Hepatocyte (in vitro differentiated cells): ENCODE results near the gene MTIF3. TPM values are rescaled to one million over a fixed set of nuclear protein-coding genes. Genes with fewer than 3 reads are reported as not detected.

Source experiments
- DNase-seq: peaks from one replicate; pipeline ENCODE4 v3.0.0-alpha.2; 2016; ENCODE audit warnings: low spot score
- H2AFZ ChIP-seq: fragments of 200-600 bp; sonication (generic); 2 replicates; pipeline ENCODE4 v1.6.0; 2016; ENCODE audit warnings: antibody characterized with exemption, mild to moderate bottlenecking
- H3K27ac ChIP-seq: fragments of 200-600 bp; sonication (generic); 2 replicates; pipeline ENCODE4 v1.5.1; 2016; ENCODE audit warnings: mild to moderate bottlenecking
- H3K27me3 ChIP-seq: fragments of 200-600 bp; sonication (generic); 2 replicates; pipeline ENCODE4 v1.6.1; 2016
- H3K36me3 ChIP-seq: fragments of 200-600 bp; sonication (generic); replicated peaks from 2 replicates; pipeline ENCODE4 v1.5.1; 2016; ENCODE audit warnings: low read depth; ENCODE audit not compliant: insufficient read depth
- H3K4me1 ChIP-seq: fragments of 200-600 bp; sonication (generic); 2 replicates; pipeline ENCODE4 v1.5.1; 2016; ENCODE audit warnings: mild to moderate bottlenecking, moderate library complexity; ENCODE audit not compliant: insufficient read depth
- H3K4me2 ChIP-seq: fragments of 200-600 bp; sonication (generic); 2 replicates; pipeline ENCODE4 v1.6.0; 2016
- H3K4me3 ChIP-seq: fragments of 200-600 bp; sonication (generic); 2 replicates; pipeline ENCODE4 v1.5.1; 2016; ENCODE audit warnings: mild to moderate bottlenecking
- H3K79me2 ChIP-seq: fragments of 200-600 bp; sonication (generic); 2 replicates; pipeline ENCODE4 v1.6.0; 2017; ENCODE audit warnings: mild to moderate bottlenecking
- H3K9me2 ChIP-seq: fragments of 200-600 bp; sonication (generic); replicated peaks from 2 replicates; pipeline ENCODE4 v1.6.0; 2017; ENCODE audit warnings: mild to moderate bottlenecking; ENCODE audit not compliant: insufficient read depth
- H3K9me3 ChIP-seq: fragments of 200-600 bp; sonication (generic); 2 replicates; pipeline ENCODE4 v1.5.1; 2016; ENCODE audit warnings: low read depth, mild to moderate bottlenecking
- H4K20me1 ChIP-seq: fragments of 200-600 bp; sonication (generic); 2 replicates; pipeline ENCODE4 v1.6.0; 2016; ENCODE audit warnings: mild to moderate bottlenecking; ENCODE audit not compliant: insufficient read depth, poor library complexity, severe bottlenecking
- EZH2 ChIP-seq: fragments of 200-600 bp; sonication (generic); IDR thresholded peaks from 2 replicates; pipeline ENCODE4 v1.6.1; 2016; ENCODE audit warnings: antibody characterized with exemption, mild to moderate bottlenecking, borderline replicate concordance
- EZH2phosphoT487 ChIP-seq: fragments of 200-600 bp; sonication (generic); IDR thresholded peaks from one replicate; pipeline ENCODE4 v1.6.1; 2018; ENCODE audit warnings: antibody characterized with exemption, mild to moderate bottlenecking, low read depth, moderate library complexity; ENCODE audit not compliant: unreplicated experiment, severe bottlenecking
- WGBS: methylation state at CpG from one replicate; pipeline ENCODE4 v1.1.6; 2016; ENCODE audit warnings: low lambda C conversion rate; ENCODE audit errors: missing lambda C conversion rate; 5-methylcytosine and 5-hydroxymethylcytosine counted together
- polyA plus RNA-seq: library from polyadenylated mRNA; unstranded; fragments of >200 nt; fragmentation: Nextera tagmentation; extraction: Ambion mirVana; gene quantifications from 2 replicates; pipeline ENCODE4 v1.2.1, GENCODE V29; 2016
- total RNA-seq: library from RNA; depleted of rRNA; stranded (reverse); fragments of >200 nt; gene quantifications from 2 replicates; pipeline ENCODE4 v1.2.3, GENCODE V29; 2014
- TF ChIP-seq, protein P1 (sequence below): fragments of 200-600 bp; sonication (generic); IDR thresholded peaks from 2 replicates; pipeline ENCODE4 v1.5.1; 2016; ENCODE audit warnings: antibody characterized with exemption, mild to moderate bottlenecking; ENCODE audit not compliant: poor library complexity

MTIF3 gene, protein sequence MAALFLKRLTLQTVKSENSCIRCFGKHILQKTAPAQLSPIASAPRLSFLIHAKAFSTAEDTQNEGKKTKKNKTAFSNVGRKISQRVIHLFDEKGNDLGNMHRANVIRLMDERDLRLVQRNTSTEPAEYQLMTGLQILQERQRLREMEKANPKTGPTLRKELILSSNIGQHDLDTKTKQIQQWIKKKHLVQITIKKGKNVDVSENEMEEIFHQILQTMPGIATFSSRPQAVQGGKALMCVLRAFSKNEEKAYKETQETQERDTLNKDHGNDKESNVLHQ
- total RNA-seq = 66.7 and 82.3 TPM in 2 replicates
- 58.0 and 71.6 TPM in 2 replicates for polyA plus RNA-seq

DNA sequence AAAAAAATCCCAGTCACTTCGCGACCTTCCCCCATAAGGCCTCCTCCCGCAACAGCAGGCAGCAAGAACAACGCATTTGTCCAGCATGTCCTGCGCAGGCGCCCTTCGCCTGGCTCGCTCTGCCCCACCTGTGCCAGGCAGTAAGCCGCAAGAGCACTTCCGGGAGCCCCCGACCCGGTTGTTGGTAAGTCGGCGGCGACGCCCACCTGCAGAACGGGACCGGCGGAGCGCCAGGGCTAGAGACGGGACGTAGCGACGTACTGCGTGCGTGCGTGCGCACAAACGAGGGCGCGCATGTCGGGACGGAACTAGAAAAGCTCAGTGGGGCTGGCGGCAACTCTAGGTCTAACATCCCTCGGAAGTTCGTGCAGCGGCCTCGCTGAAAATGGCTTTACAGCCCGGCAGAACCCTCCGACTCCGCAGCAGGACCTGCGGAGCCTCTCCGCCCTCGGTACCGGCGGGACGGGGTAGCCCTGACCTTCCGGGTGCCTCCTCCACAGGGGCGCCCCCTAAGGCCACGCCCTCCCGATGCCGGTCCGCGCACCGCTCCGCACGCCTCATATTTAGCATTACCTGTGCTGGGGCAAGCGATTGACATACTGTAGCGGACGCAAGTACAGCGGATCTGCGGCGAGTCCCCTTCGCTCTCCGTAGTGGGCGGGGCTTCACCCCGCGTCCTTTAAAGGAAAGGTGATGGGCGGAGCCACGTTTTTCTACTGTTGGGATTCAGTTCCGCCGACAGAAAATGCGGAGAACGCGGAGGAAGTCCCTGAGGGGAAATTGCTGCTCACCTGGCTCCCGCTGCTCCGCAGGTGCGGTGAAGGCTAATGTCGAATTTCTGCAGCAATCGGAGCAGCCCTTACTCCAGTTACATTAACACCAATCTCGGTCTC lies at the start of gene MTIF3:
MTIF3 (minus strand) TSS at position 629 of the 893 bp plus-strand sequence. CDS start 10,116 bp downstream, outside the sequence.
- no peak for TF ChIP-seq EZH2
- TF ChIP-seq, protein P1, sequence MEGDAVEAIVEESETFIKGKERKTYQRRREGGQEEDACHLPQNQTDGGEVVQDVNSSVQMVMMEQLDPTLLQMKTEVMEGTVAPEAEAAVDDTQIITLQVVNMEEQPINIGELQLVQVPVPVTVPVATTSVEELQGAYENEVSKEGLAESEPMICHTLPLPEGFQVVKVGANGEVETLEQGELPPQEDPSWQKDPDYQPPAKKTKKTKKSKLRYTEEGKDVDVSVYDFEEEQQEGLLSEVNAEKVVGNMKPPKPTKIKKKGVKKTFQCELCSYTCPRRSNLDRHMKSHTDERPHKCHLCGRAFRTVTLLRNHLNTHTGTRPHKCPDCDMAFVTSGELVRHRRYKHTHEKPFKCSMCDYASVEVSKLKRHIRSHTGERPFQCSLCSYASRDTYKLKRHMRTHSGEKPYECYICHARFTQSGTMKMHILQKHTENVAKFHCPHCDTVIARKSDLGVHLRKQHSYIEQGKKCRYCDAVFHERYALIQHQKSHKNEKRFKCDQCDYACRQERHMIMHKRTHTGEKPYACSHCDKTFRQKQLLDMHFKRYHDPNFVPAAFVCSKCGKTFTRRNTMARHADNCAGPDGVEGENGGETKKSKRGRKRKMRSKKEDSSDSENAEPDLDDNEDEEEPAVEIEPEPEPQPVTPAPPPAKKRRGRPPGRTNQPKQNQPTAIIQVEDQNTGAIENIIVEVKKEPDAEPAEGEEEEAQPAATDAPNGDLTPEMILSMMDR = no peak
- TF ChIP-seq EZH2phosphoT487 = no peak
- peak within 1 kb of the TSS; percentile 98 for H3K27ac ChIP-seq
- no peaks in the 10 kb centered on the region for H4K20me1 ChIP-seq
- H2AFZ ChIP-seq = peak within 1 kb of the TSS; percentile 70
- H3K4me1 ChIP-seq = peaks cover 12% of the 10 kb centered on the region
- H3K36me3 ChIP-seq = no peaks in the 10 kb centered on the region
- under 1% methylated on average over 81 of the region's 81 CpGs for WGBS
- H3K4me3 ChIP-seq = peak within 1 kb of the TSS; percentile 74
- H3K4me2 ChIP-seq = peak within 1 kb of the TSS; percentile 86
- peaks cover 42% of the 10 kb centered on the region for H3K79me2 ChIP-seq
- H3K9me2 ChIP-seq = no peaks in the 10 kb centered on the region
- H3K27me3 ChIP-seq = no peaks in the 10 kb centered on the region
- no peaks in the 10 kb centered on the region for H3K9me3 ChIP-seq
- peak; percentile 98 for DNase-seq

DNA sequence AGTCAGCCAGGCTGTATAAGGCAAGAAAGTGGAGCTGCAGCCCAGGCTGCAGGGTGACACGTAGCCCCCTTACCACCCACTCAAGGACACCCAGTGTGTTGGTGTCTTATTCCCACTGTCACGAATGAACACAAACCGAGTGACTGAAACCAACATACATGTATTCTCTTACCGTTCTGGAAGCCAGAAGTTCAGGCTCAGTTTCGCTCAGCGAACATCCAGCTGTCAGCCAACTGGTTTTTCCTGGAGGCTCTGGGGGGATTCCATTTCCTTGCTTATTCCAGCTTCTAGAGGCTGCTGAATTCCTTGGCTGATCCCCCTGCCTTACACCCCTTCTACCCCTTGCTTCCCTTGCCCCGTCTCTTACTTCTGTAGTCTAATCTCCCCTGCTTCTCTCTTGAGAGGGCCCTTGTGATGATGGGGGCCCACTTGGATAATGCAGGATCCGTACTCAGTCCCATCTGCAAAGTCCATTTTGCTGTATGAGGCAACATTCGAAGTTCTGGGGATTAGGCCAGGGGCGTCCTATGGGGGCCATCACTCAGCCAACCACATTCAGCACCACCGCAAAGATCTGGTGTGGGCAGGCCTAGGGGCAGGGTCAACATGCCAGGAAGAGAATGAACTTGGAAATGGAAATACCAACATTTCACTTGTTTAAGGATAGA lies 47.3 kb upstream of the MTIF3 start:
- 92% methylated on average over 11 of the region's 11 CpGs for WGBS
- no peak overlapping the region for H3K4me3 ChIP-seq
- H3K9me2 ChIP-seq = no peaks in the 10 kb centered on the region
- H3K9me3 ChIP-seq = no peaks in the 10 kb centered on the region
- H3K36me3 ChIP-seq = no peaks in the 10 kb centered on the region
- no peaks in the 10 kb centered on the region for H3K79me2 ChIP-seq
- H4K20me1 ChIP-seq = no peaks in the 10 kb centered on the region
- no peaks in the 10 kb centered on the region for H3K4me1 ChIP-seq
- TF ChIP-seq EZH2phosphoT487 = no peak
- TF ChIP-seq EZH2 = no peak
- TF ChIP-seq, protein P1 = no peak
- no peak overlapping the region for H3K4me2 ChIP-seq
- DNase-seq = no peak
- no peaks in the 10 kb centered on the region for H3K27me3 ChIP-seq
- H2AFZ ChIP-seq = no peak overlapping the region
- H3K27ac ChIP-seq = no peak overlapping the region

DNA sequence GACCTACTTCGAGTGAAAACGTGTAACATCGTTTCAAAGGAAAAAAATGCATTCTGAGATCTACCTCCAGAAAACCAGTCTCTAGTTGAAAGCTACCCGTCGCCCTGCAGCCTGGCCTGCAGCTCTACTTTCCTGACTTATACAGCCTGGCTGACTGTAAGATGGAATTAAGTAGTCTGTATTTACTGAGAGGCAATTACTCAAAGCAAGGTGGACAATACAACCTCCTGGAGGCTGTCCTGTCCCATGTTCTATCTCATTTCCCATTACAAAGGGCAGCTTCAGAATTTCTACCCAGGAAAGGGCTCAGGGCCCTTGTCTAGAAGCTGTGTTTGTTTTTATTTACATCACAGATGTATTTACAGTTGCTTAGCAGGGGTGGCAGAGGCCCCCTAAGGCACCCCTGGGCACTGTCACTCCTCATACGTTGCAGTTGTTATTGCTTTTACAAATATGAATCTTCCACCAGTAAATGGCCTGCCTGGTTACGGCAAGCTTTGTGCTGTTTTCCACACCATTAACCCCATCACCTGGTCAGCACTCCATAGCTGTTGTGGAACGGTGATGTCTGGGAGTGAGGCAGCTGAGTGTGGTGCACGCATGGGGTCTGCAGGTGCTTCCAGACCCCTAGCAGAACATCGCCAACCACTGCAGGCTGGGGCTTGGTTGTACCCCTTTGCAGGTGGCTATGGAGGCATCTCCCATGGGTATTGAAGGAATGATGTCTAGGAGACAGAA lies 46.3 kb upstream of the MTIF3 start:
- H3K4me2 ChIP-seq = no peak overlapping the region
- no peaks in the 10 kb centered on the region for H3K79me2 ChIP-seq
- no peaks in the 10 kb centered on the region for H4K20me1 ChIP-seq
- WGBS = 77% methylated on average over 10 of the region's 10 CpGs
- no peaks in the 10 kb centered on the region for H3K27me3 ChIP-seq
- H3K27ac ChIP-seq = no peak overlapping the region
- DNase-seq = no peak
- H3K9me3 ChIP-seq = no peaks in the 10 kb centered on the region
- H3K9me2 ChIP-seq = no peaks in the 10 kb centered on the region
- no peaks in the 10 kb centered on the region for H3K4me1 ChIP-seq
- no peak overlapping the region for H2AFZ ChIP-seq
- TF ChIP-seq EZH2phosphoT487 (no peak), EZH2 (no peak)
- TF ChIP-seq, protein P1 = no peak
- no peak overlapping the region for H3K4me3 ChIP-seq
- H3K36me3 ChIP-seq = no peaks in the 10 kb centered on the region
